IPS-18c (cell line): ENCODE data around the gene TTLL6.
"Not testable (repeated sequence)": the region's sequence is repeated elsewhere in the genome, so short reads cannot be mapped to it uniquely, and the experiment has no call there.

Experiments used
- H3K4me3 ChIP-seq: 2 replicates; pipeline ENCODE4 v1.7.0; 2013; ENCODE audit warnings: low read depth, mild to moderate bottlenecking, low read length, moderate library complexity; ENCODE audit not compliant: insufficient read depth
- H3K9me3 ChIP-seq: one replicate; pipeline ENCODE4 v1.6.1; 2013; ENCODE audit warnings: mild to moderate bottlenecking, low read length, moderate library complexity; ENCODE audit not compliant: control insufficient read depth, insufficient read depth

The TTLL6 gene

DNA sequence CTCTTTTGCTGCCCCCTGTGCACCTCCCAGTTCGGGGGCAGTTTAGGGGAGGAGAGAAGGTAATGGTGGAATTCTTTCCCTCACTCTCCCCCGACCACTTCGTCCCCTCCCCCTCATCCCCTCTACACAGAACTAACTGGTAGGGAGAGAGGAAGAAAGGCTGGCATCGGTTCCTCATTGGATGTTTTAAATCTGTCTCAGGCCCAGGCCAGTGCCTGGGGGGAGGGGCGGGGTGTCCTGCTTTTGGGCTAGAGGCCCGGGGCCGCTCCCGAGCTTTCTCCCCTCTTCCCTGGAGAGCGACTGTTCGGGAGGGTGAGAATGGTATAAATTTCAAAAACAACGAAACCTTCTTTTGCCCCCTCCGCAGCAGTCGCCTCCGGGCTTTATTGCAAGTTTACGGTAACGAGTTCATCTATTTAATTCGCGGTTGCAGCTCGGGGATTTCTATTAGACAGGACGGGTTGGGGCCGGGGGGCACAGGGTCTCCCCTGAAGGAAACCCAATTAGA, 94.1 kb downstream of the TTLL6 start, which contains the start of gene PRAC2:
PRAC2 (plus strand) TSS at position 271 of the 508 bp plus-strand sequence. CDS start 1,226 bp downstream, outside the sequence.
- Histone ChIP-seq H3K9me3 (peaks cover 4% of the 10 kb centered on the region), H3K4me3 (peak within 1 kb of the TSS; percentile 15; the same call in 1 of the 2 replicates)

DNA sequence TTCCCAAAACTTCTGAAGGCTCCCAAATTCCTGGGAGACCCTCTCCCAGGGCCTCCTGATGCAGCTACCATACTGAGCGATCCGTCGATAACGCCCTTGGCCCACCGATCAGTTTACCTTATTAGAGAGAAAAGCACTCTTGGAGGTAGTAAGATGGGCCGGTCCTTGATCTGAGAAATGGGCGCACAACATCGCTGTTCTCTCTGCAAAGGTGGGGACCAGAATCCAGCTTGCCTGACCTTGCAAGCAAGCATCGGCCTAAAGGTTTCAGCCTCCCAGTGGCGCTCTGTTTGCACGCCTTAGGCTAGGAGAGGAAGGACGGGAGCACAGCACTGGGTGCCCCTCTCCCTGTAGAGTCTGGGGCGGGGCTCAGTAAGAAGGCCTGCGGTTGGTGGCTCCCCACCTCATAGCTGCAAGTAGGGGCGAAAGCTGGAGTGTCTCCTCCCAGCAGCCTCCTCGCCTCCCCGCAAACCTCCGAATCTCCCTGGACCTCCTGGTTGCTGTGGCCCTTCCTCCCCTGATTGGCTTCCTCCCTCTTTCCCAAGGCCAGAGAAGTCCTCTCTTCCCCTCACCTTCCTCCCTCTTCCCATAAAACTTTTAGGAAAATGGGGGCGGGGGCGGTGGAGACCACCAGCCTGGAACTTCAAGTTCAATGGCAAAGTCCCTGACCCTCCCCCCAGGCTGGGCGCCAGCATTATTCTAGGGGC, 94.7 kb downstream of the TTLL6 start, which contains the start of gene PRAC1:
PRAC1 (minus strand) TSS at position 318 of the 707 bp plus-strand sequence; CDS start at position 192, 126 bp downstream.
- H3K4me3 ChIP-seq: peak within 1 kb of the TSS; percentile 15; the same call in 1 of the 2 replicates
- H3K9me3 ChIP-seq: peaks cover 4% of the 10 kb centered on the region

DNA sequence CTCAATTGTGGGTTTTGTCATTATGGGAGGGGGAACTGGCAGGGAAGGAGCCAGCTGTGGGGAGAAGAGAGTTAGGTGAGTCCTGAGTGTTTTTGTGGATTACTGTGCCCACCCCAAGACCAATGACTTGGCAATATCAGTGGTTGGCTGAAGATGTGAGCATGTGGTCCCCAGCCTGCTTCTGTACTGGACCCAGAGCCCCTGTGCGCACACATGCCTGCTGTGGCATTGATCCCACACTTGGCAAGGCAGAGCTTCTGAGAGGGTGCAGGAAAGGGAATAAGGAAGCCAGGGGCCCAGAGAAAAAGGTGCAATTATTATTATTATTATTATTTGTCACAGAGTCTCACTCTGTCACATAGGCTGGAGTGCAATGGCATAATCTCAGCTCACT, 96.0 kb downstream of the TTLL6 start:
- Histone ChIP-seq H3K4me3 (no peak overlapping the region), H3K9me3 (peaks cover 4% of the 10 kb centered on the region)

DNA sequence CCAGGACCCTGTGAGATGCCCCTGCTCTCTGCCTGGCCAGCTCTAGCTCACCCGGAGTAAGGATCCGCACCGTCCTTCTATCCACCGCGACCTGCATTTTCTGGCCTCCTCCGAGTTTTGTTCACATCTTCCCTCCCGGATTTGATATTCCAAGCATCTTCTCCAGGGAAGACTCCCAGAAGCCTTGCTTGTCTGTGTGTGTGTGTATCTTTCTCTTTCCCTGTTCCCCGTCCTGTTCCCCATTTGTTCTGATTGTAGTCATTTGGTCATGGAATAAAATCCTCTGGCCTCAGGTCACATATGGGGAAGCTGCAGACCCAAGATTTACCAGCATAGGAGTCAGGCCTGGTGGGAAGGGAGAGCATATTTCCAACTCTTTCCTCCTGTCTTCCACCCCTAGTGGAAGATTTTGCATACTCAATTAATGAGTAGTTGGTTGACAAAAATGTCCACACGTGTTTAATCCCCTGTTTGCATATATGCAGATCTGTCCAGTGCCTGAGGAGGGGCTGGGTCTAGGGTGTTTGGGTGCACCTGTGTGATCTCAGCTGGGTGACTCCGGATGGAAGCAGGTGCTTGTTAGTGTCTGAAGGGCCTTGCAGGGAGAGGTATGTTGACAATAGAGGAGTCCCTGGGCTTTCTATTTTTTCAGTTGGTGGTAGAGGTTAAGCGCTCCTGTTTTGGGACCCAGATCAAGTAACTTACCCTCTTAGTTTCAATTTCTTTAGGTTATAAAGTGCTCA, 96.6 kb downstream of the TTLL6 start:
- Histone ChIP-seq H3K4me3 (no peak overlapping the region), H3K9me3 (peaks cover 4% of the 10 kb centered on the region)

DNA sequence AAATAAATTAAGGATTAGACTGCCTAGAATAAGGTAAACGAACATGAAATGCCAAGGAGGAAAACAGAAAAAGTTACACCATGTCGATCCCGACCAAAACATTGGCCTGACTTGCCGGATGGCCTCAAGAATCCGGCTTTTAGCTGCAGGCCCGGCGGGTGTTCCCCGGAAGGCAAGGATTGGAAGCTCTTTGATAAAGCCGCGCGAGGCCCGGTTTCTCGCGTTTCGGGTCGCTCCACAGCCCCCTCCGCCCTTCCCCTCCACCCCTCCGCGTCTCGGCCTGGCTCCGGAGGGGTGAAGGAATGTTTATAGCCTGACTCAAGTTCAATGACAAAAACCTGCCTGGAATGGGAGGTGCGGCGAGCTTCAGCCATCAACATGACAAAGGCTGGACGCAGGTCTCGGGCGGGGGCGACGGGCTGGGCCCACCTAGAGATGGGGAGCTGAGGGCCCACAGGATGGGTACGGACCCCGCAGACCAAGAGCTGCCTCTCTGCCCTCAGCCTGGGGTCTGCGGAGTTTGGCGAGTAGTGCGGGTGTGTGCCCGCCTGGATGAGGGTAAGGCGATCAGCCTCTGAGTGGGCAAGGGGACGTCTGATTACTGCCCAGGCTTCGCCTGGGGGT, 97.3 kb downstream of the TTLL6 start:
- peaks cover 2% of the 10 kb centered on the region for H3K9me3 ChIP-seq
- peak overlapping the region; percentile 31 for H3K4me3 ChIP-seq

DNA sequence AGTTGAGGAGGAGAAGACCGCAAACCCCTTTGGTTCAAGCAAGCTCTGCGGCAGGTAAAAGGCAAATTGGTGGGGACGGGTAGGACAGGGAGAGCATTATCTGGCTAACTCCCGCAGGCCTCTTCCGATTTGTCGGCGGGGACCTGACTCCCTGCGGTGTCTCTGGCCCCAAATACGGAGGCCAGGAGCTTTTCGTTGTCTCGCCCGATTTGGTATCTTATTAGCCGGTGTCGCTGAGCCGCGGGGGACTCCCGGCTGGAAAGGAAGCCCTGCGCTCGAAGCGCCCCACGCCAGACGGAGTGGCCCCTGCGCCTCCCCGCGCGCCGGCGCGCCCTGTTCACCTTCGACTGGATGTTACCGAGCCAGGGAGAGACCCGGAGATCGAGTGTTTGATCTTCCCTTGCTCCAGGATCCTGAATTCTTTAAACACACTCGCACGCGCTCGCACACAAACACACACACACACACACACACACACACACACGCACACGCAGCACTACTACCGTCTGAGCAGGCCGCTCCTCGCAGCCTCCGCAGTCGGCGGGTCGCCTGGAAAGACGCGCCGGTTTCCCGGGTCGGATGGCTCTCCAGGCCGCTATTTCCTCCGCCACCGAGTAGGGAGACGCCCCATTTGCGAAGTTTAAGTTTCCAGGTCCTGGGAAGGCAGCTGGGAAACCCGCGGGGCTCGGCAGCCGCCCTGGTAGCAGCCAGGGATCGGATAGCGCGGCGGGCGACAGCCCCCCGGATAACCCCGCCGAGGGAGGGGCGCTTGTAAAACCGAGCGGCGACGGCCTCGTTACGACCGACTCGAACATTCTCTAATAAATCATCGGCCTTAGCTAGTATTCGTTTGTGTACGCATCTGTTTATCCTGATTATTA, 98.0 kb downstream of the TTLL6 start:
- Histone ChIP-seq H3K9me3 (peaks cover 2% of the 10 kb centered on the region), H3K4me3 (peak overlapping the region; percentile 31)

DNA sequence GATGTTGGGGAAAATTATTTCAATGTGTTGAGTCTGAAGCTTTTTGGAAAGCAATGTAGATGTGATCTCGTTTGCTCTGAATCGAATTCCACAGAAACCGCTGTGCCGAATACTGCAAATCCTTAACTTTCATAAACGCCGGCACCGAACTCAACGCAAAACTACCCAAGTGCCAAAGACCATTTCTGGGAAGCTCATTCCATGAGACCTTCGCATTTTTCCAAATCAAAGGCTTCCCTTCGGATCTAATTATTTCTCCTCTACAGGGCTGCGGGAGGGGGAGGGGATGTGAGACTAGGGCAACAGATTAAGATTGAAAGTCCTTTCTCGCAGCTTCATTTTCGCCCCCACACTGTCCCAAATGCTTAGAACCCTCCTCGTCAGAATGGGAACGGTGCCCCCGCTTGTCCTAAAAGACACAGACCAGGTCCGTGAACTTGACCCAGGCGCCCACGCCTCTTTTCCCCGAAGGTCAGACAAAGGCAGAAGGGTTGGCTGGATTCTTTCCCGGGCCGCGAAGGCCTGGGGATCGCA, 98.7 kb downstream of the TTLL6 start:
- Histone ChIP-seq H3K9me3 (peaks cover 2% of the 10 kb centered on the region), H3K4me3 (peak overlapping the region; percentile 31; the same call in 1 of the 2 replicates)

DNA sequence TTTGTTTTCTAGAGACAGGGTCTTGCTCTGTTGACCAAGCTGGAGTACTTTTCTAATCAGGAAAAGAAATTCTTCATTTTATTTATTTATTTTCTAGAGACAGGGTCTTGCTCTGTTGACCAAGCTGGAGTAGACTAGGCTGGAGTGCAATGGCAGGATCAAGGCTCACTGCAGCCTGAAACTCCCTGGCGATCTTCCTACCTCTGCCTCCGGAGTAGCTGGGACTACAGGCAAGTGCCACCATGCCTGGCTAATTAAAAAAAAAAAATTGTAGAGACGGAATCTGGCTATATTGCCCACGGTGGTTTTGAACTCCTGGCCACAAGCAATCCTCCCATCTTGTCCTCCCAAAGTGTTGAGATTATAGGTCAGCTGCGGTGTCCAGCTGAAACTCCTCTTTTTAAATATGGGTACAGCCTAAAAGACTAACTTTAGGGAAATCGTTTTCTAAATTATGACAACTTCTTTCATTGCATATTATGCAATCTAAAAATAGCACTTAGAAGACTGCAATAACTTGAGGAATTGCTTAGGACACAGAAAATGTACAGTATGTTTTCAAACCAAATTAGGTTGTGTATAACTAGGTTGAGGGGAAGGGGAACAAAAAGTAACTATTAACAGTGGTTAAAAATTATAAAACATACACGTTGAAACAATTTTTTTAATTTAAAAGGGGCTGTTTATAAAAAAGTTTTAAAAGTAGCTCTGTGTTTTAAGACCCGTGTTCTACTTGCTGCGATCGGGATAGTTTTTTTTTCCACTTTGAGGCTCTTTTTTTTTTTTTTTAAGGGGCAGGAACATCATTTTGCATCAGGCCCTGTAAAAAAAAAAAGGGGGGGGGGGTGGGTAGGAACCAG, 99.4 kb downstream of the TTLL6 start:
- no peak overlapping the region for H3K4me3 ChIP-seq
- H3K9me3 ChIP-seq: peaks cover 2% of the 10 kb centered on the region

DNA sequence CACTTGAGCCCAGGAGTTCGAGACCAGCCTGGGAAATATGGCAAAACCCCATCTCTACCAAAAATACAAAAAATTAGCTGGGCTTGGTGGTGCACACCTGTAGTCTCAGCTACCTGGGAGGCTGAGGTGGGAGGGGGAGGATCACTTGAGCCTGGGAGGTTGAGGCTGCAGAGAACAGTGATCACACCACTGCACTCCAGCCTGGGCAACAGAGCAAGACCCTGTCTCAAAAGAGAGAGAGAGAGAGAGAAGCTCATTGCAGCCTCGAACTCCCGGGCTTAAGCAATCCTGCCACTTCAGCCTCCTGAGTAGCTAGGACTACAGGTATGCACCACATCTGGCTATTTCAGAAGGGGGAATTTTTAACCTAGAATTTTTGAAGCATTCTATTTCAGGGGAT, 100.5 kb downstream of the TTLL6 start:
- not testable (repeated sequence) for H3K9me3 ChIP-seq, H3K4me3 ChIP-seq

DNA sequence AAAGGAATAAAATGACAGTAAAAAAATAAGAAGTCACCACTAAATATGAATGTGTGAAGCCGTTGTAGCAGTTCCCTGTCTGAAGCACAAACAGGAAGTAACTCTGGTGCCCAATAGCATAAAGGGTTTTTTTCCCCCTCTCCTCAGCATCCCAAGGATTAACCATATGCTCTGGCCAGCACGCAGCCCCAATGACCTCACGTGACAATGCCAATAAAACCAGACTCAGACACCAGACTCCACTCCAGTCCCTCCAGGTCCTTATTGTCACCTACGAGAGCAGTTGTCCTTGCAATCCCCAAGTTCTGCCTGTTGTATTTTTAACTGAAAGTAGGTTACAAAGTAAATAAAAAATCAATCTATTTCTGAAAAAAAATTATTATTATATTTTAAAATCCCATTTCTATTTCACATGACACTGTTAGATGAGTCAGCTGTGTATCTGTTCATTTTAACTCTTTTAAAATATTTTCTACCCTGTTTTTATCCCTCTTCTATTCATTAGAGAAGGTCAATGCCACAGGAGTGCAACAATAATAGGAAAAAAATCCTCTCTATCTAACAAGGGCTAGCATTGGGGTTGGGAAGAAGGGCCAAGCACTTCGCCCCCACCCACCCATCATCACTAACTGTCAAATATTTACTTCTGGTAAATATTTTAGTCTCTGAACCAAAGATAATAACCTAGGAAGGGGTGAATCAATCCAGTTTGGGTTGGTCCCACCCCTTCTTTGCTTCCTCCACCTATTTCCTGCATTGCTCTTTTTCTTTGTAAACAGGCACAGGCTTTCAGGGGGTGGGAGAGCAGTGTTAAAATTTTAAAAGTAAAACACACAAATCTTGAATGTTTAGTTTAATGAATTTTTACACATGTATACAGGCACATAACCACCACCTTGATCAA, 101.3 kb downstream of the TTLL6 start:
- Histone ChIP-seq H3K9me3 (peaks cover 2% of the 10 kb centered on the region), H3K4me3 (no peak overlapping the region)
